Vagina (tissue), 2 donors: ENCODE data around the gene TASP1.

ENCODE experiments used
- CTCF ChIP-seq, 3 experiments: fragments of 450-650 bp in 2 of 3; fragments of 200-600 bp in 1 of 3; sonication (generic) in 1 of 3; IDR thresholded peaks; one replicate each; pipeline ENCODE4 v1.5.1; 2017 to 2019; ENCODE audit warnings: antibody characterized with exemption in 3 of 3, mild to moderate bottlenecking in 2 of 3, moderate library complexity in 2 of 3
- POLR2A ChIP-seq, 2 donors: fragments of 450-650 bp; IDR thresholded peaks; one replicate each; pipeline ENCODE4 v1.6.1; 2017; ENCODE audit warnings: antibody characterized with exemption in 2 of 2, mild to moderate bottlenecking in 2 of 2, moderate library complexity in 2 of 2
- POLR2AphosphoS5 ChIP-seq, 2 donors: sonication (generic); formaldehyde crosslinking; IDR thresholded peaks; one replicate each; pipeline ENCODE4 v1.9.0; 2017; ENCODE audit warnings: antibody characterized with exemption in 2 of 2, mild to moderate bottlenecking in 2 of 2, low read depth in 1 of 2; ENCODE audit not compliant: insufficient read depth in 1 of 2

GRCh38 chr20:13515291-13515690, 123.4 kb downstream of the TASP1 start:
- TF ChIP-seq POLR2A (IDR thresholded peaks at IDR 0.05) (no peak), CTCF (IDR thresholded peaks at IDR 0.05) (no peak), POLR2AphosphoS5 (IDR thresholded peaks at IDR 0.05; ENCODE audit: insufficient read depth in 1 of 2, low read depth in 1 of 2) (no peak)
